Measurements from ENCODE around the gene KRT36. TPM values are rescaled to one million over a fixed set of nuclear protein-coding genes. Genes with fewer than 3 reads are reported as not detected.
A peak's percentile ranks its signal among the peaks of the same experiment; 100 is the strongest.

Gene KRT36
- total RNA-seq (2022) (not detected in 2 replicates), Bru-seq, nascent RNA (not detected), BruChase-seq, experiment 1, labeled RNA remaining after a 2-hour chase (not detected), BruChase-seq, experiment 2, labeled RNA remaining after a 6-hour chase (not detected)
- long read RNA-seq: 0 reads

- Mint-ChIP-seq H3K9me3 (ENCODE audit: unreplicated experiment) (no peaks in the 10 kb centered on the region), H3K27me3 (ENCODE audit: insufficient read depth, unreplicated experiment) (no peaks in the 10 kb centered on the region), H3K4me3 (ENCODE audit: unreplicated experiment) (no peak within 1 kb of the TSS), H3K36me3 (ENCODE audit: insufficient read depth, unreplicated experiment) (no peaks in the 10 kb centered on the region), H3K4me1 (ENCODE audit: low read depth, unreplicated experiment) (no peaks in the 10 kb centered on the region), H3K27ac (ENCODE audit: unreplicated experiment) (no peak within 1 kb of the TSS)
- ChIA-PET CTCF (interaction anchor here (1.3 kb wide), 1 partner anchor 174 kb away, joined by 3 read pairs; no protein-coding TSS in a partner anchor), POLR2A (no interaction called here)
- DNase-seq: no peak
- no peak within 1 kb of the TSS for H3K4me3 ChIP-seq (ENCODE audit: low read depth, low read length)
- BruUV-seq (replicated peaks): no TSS peak
- no peaks in the 10 kb centered on the region; the same call in 1 of the 2 replicates for H3K4me1 ChIP-seq
- no peaks in the 10 kb centered on the region for H3K9me3 ChIP-seq
- no peaks in the 10 kb centered on the region for H3K27me3 ChIP-seq (replicated peaks; ENCODE audit: control insufficient read depth, insufficient read depth, low read length)
- H3K36me3 ChIP-seq (ENCODE audit: control insufficient read depth, insufficient read depth, low read length): no peaks in the 10 kb centered on the region
- no peak for TF ChIP-seq CTCF (IDR thresholded peaks at IDR 0.05; ENCODE audit: insufficient read depth in 1 of 2, low read depth in 1 of 2, low read length in 1 of 2, severe bottlenecking in 1 of 2, unreplicated experiment in 1 of 2)
- intact Hi-C loops (cut with micrococcal nuclease; ENCODE audit: unreplicated experiment): no loop called here
Measured at GRCh38 chr17:41489531-41489930, at the start of gene KRT36. Gene KRT36 (minus strand): TSS chr17:41489910. CDS start chr17:41489864, 46 bp downstream.

DNA sequence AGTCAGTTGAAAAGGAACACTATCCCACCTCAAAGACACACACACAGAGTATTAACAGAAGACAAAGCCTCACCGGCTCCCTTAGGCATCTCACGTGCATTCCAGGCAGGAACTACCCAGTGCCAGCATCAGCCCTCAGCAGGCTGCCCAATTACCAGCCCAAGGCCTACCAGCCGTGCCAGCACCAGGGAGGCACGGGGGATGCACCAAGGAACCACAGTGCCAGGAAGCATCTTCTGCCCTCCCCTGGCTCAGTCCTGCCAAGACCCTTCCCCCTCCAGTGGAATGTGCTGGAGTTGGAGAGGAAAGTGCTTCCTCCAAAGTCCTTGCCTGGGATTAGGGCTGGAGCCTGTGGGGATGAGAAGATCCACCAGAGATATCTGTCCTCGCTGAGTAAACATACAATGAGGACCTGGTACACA is 49.4 kb upstream of the KRT36 start:
- CTCF ChIA-PET: no interaction called here
- peaks cover 15% of the 10 kb centered on the region for H3K36me3 Mint-ChIP-seq (ENCODE audit: insufficient read depth, unreplicated experiment)
- Histone ChIP-seq H3K4me1 (peaks cover 86% of the 10 kb centered on the region), H3K9me3 (no peaks in the 10 kb centered on the region), H3K4me3 (ENCODE audit: low read depth, low read length) (no peak overlapping the region), H3K36me3 (ENCODE audit: control insufficient read depth, insufficient read depth, low read length) (no peaks in the 10 kb centered on the region), H3K27me3 (replicated peaks; ENCODE audit: control insufficient read depth, insufficient read depth, low read length) (no peaks in the 10 kb centered on the region)
- no peak for TF ChIP-seq CTCF (IDR thresholded peaks at IDR 0.05; ENCODE audit: insufficient read depth in 1 of 2, low read depth in 1 of 2, low read length in 1 of 2, severe bottlenecking in 1 of 2, unreplicated experiment in 1 of 2)
- POLR2A ChIA-PET: interaction anchor here (1.1 to 2.3 kb wide), 2 partner anchors 9 to 12 kb away, joined by 4 to 24 read pairs; partner anchors contain the start of gene KRT19
- H3K4me3 Mint-ChIP-seq (ENCODE audit: unreplicated experiment): no peak overlapping the region
- H3K9me3 Mint-ChIP-seq (ENCODE audit: unreplicated experiment): no peaks in the 10 kb centered on the region
- no peaks in the 10 kb centered on the region for H3K27me3 Mint-ChIP-seq (ENCODE audit: insufficient read depth, unreplicated experiment)
- BruUV-seq (replicated peaks): no TSS peak
- peak overlapping the region; percentile 83 for H3K27ac Mint-ChIP-seq (ENCODE audit: unreplicated experiment)
- intact Hi-C loops (cut with micrococcal nuclease; ENCODE audit: unreplicated experiment): no loop called here
- DNase-seq: peak in 1 of 2 experiments; percentile 59
- peaks cover 76% of the 10 kb centered on the region for H3K4me1 Mint-ChIP-seq (ENCODE audit: low read depth, unreplicated experiment)

- peaks cover 76% of the 10 kb centered on the region for H3K4me1 Mint-ChIP-seq (ENCODE audit: low read depth, unreplicated experiment)
- CTCF ChIA-PET: no interaction called here
- no peak overlapping the region for H3K4me3 Mint-ChIP-seq (ENCODE audit: unreplicated experiment)
- no peak for TF ChIP-seq CTCF (IDR thresholded peaks at IDR 0.05; ENCODE audit: insufficient read depth in 1 of 2, low read depth in 1 of 2, low read length in 1 of 2, severe bottlenecking in 1 of 2, unreplicated experiment in 1 of 2)
- H3K9me3 Mint-ChIP-seq (ENCODE audit: unreplicated experiment): no peaks in the 10 kb centered on the region
- no TSS peak for BruUV-seq (replicated peaks)
- DNase-seq: peak in 1 of 2 experiments; percentile 38
- H3K27ac Mint-ChIP-seq (ENCODE audit: unreplicated experiment): peak overlapping the region; percentile 83
- H3K36me3 ChIP-seq (ENCODE audit: control insufficient read depth, insufficient read depth, low read length): no peaks in the 10 kb centered on the region
- no peaks in the 10 kb centered on the region for H3K27me3 ChIP-seq (replicated peaks; ENCODE audit: control insufficient read depth, insufficient read depth, low read length)
- H3K4me3 ChIP-seq (ENCODE audit: low read depth, low read length): no peak overlapping the region
- peaks cover 86% of the 10 kb centered on the region for H3K4me1 ChIP-seq
- POLR2A ChIA-PET: interaction anchor here (1.1 to 2.3 kb wide), 2 partner anchors 9 to 11 kb away, joined by 4 to 24 read pairs; partner anchors contain the start of gene KRT19
- H3K27me3 Mint-ChIP-seq (ENCODE audit: insufficient read depth, unreplicated experiment): no peaks in the 10 kb centered on the region
- intact Hi-C loops (cut with micrococcal nuclease; ENCODE audit: unreplicated experiment): no loop called here
- no peaks in the 10 kb centered on the region for H3K9me3 ChIP-seq
- peaks cover 15% of the 10 kb centered on the region for H3K36me3 Mint-ChIP-seq (ENCODE audit: insufficient read depth, unreplicated experiment)
Measured at GRCh38 chr17:41538565-41538991, 48.9 kb upstream of the KRT36 start.

Data from Caco-2 (cell line).